Stimulated activated CD8-positive, alpha-beta memory T cell treated with anti-CD3 and anti-CD28 coated beads, Interleukin-15, amount 100 ng/mL, for 4 hours (primary cell): Measurements from ENCODE around the gene ACOT4.
"Not testable (repeated sequence)": the region's sequence is repeated elsewhere in the genome, so short reads cannot be mapped to it uniquely, and the experiment has no call there.

ENCODE experiments used
- DNase-seq, 2 donors: peaks; one replicate each; pipeline ENCODE4 v3.0.0-alpha.2; 2020; ENCODE audit warnings: low read depth in 2 of 2

ACOT4 gene

GRCh38 chr14:73633116-73634010 is 41.7 kb downstream of the ACOT4 start:
- DNase-seq = peak; percentile 19 to 31

DNA sequence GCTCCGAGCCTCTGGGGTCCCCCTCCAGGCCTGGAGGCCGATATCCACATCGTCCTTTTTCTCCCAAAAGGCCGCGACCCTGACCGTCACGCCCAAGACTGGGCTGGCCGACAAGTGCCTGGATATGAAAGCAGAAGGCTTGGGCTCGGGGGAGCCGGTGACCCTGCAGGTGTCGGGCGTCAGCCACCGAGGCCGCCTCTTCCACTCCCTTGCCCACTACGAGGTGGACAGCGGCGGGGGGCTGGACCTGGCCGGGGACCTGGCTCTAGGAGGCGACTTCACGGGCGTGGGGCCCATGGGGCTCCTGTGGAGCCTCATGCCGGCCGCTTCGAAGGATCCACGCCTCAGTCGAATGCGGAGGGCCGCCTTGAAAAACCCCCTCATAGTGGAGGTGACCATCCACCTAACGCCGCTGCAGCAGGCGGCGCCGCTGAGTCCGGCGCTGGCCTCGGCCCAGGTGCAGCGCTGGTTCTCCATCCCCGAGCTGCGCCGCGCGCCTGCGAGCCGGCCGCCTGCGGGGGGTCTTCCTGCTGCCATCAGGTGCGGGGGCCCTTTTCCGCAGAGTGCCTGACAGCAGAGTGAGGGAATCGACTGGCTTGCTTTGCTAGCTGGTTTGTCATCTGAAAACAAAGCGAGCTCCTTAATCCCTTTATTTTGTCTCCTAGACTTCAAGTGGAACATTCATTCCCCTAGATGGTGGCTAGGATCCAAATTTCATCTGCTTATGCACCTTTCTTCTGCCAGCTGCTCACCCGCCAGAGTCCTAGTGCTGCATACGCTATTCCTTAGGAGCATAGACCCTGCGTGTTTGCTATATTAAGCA is 42.5 kb downstream of the ACOT4 start:
- DNase-seq = no peak

DNA sequence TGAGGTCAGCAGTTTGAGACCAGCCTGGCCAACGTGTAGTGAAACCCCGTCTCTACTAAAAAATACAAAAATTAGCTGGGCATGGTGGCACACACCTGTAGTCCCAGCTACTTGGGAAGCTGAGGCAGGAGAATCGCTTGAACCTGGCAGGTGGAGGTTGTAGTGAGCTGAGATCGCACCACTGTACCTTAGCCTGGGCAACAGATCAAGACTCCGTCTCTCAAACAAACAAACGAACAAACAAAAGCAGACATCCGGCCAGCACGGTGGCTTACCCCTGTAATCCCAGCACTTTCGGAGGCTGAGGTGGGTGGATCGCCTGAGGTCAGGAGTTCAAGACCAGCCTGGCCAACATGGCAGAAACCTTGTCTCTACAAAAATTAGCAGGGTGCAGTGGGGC is 44.7 kb downstream of the ACOT4 start:
- DNase-seq = not testable (repeated sequence)

DNA sequence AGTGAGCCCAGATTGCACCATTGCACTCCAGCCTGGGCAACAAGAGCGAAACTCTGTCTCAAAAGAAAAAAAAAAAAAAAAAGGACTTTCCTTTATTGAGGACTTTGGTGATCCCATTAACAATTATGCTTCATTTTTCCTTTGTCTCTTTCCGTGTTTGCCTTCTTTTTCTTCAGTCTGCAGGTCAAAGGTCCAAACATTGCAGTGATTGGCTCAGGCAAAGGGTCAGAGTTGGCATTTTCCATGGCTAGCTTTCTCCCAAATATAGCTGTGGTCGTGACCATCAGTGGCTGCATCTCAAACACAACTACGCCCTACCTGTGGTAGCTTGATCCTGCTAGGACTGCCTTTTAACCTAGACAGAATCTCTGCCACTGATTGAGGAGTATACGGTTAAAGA is 46.2 kb downstream of the ACOT4 start:
- no peak for DNase-seq

- no peak for DNase-seq
Measured at GRCh38 chr14:73640796-73641365, 49.2 kb downstream of the ACOT4 start.

DNA sequence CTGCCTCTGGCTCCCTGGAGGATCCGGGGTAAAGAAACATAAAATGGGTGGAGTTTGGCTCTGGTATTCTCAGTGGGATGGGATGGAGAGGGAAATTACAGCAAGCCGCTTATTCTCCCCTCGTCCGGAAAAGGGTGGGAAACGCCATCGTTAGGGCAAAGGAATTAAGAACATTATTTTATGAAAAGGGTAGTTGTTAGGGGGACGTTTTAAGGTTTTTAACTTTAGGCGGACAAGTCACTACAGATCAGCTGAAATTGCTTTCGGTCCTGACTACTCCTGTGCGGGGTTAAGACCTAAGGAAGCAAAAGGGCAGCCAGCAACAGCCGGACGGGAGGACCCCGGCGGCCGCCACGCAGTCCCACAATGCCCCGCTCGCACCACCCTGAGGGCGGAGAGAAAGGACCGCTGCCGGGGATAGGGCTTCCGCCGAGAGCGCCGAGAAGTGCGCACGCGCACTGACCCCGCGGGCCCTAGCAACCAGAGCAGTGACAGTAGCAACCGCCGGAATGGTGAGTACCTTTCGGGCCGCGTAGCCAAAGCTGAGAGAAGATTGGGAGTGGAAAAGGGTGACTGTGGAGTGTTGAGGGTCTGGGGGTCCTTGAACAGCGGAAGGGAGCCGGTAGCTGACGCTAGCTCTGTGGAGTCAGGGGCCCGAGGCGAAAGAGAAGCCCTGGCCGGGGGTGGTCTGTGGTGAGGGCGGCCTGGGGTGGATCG is 53.0 kb downstream of the ACOT4 start, which contains the start of gene DNAL1:
DNAL1 (plus strand) TSS at position 456 of the 717 bp plus-strand sequence; CDS start at position 510, 54 bp downstream.
- peak; percentile 78 to 85 for DNase-seq

DNA sequence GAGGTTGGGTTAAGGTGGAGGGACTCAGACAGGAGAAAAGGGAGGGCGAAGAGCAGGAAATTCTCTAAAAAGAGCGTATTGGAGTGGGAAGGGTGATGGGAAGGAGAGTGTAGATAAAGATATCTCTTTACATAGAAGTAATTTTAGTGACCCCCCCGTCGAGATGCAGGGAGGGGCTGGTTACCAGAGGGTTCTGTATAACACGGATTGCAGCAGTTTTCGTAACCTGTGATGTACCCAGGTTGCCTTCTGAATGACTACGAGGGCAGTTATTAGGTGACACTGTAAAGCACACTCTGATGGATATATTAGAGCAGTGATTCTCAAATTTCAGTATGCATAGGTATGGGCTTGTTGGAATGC is 53.6 kb downstream of the ACOT4 start:
- no peak for DNase-seq
